K562 (cell line): Measurements from ENCODE around the gene EEPD1. TPM values are rescaled to one million over a fixed set of nuclear protein-coding genes. Genes with fewer than 3 reads are reported as not detected.

Experiments
- ATAC-seq: fragments of 200-7000 bp; cut with Tn5 transposase; 3 replicates; pipeline ENCODE4 v1.9.1; 2020; ENCODE audit warnings: moderate library complexity
- BruUV-seq: library from RNA; stranded (reverse); fragments of 400-500 nt; replicated peaks from 2 replicates; lab custom pipeline; 2021; lab: Mats Ljungman, UMichigan
- CTCF ChIA-PET: fragments of 300-600 bp; formaldehyde crosslinking; extraction: SDS; loops from one replicate; lab custom pipeline; 2021; ENCODE audit warnings: low intra/inter-chr PET ratio; lab: Yijun Ruan, JAX
- POLR2A ChIA-PET: fragments of 300-600, 350-650 bp; sonication (Branson Sonifier 250); formaldehyde crosslinking; extraction: SDS; loops from one replicate; lab custom pipeline; 2021; ENCODE audit warnings: antibody characterized with exemption, inconsistent platforms; lab: Yijun Ruan, JAX
- DNase-seq, 4 experiments: peaks; one replicate each; pipeline versions ENCODE4 v3.0.0 to v3.0.0-alpha.2; 2011 to 2018; ENCODE audit warnings: low spot score in 3 of 4, mixed read lengths in 3 of 4; ENCODE audit errors: extremely low read depth in 1 of 4
- FAIRE-seq: peaks from 2 replicates; lab custom pipeline; 2011; peaks lifted over from hg19 to GRCh38; lab: Jason Lieb, UNC
- H2AFZ ChIP-seq: 2 replicates; pipeline ENCODE4 v1.6.0; 2011; ENCODE audit warnings: low read depth, low read length, control low read depth, inconsistent platforms
- H3K27ac ChIP-seq: fragments of 200-600 bp; 3 replicates; pipeline ENCODE4 v1.8.0; 2011; ENCODE audit warnings: low read depth, mild to moderate bottlenecking, control low read depth, inconsistent platforms, low read length, moderate library complexity, mixed read lengths; ENCODE audit errors: extremely low read depth
- H3K27me3 ChIP-seq, 2 experiments: fragments of 300-600 bp in 1 of 2; 2 replicates in 1 of 2; 3 replicates in 1 of 2; pipeline versions ENCODE4 v1.6.0 to v1.8.0; 2011; ENCODE audit warnings: inconsistent platforms in 2 of 2, low read length in 2 of 2, mild to moderate bottlenecking in 1 of 2, mixed read lengths in 1 of 2, moderate library complexity in 1 of 2; ENCODE audit not compliant: control insufficient read depth in 2 of 2, insufficient read depth in 2 of 2
- H3K36me3 ChIP-seq: fragments of 300-600 bp; 3 replicates; pipeline ENCODE4 v1.8.0; 2011; ENCODE audit warnings: mild to moderate bottlenecking, low read length, inconsistent platforms; ENCODE audit not compliant: control insufficient read depth, insufficient read depth
- H3K4me1 ChIP-seq, 2 experiments: fragments of 200-600 bp in 1 of 2; replicated peaks in 1 of 2; 2 replicates in 1 of 2; 3 replicates in 1 of 2; pipeline versions ENCODE4 v1.5.1 to v1.8.0; 2011; ENCODE audit warnings: inconsistent platforms in 2 of 2, low read length in 2 of 2, mild to moderate bottlenecking in 1 of 2, mixed read lengths in 1 of 2, moderate library complexity in 1 of 2; ENCODE audit not compliant: control insufficient read depth in 2 of 2, insufficient read depth in 2 of 2
- H3K4me2 ChIP-seq: 2 replicates; pipeline ENCODE4 v1.6.1; 2011; ENCODE audit warnings: low read length, control low read depth, inconsistent platforms, mixed read lengths; ENCODE audit not compliant: insufficient read depth
- H3K4me3 ChIP-seq: fragments of 200-600 bp; sonication (generic), shearing (Covaris generic); 2 replicates; pipeline ENCODE4 v1.5.1; 2016; ENCODE audit warnings: control low read depth, inconsistent platforms
- H3K79me2 ChIP-seq: fragments of 200-600 bp; 3 replicates; pipeline ENCODE4 v1.8.0; 2011; ENCODE audit warnings: low read length, inconsistent platforms; ENCODE audit not compliant: control insufficient read depth, insufficient read depth
- H3K9ac ChIP-seq, 2 experiments: 2 replicates each; pipeline versions ENCODE4 v1.6.0 to v1.6.1; 2011; ENCODE audit warnings: low read depth in 2 of 2, low read length in 2 of 2, control low read depth in 1 of 2, inconsistent platforms in 1 of 2, mild to moderate bottlenecking in 1 of 2, mixed read lengths in 1 of 2; ENCODE audit not compliant: insufficient read depth in 1 of 2
- H3K9me1 ChIP-seq: one replicate; pipeline ENCODE4 v1.6.0; 2011; ENCODE audit warnings: inconsistent platforms, mild to moderate bottlenecking, low read length, moderate library complexity; ENCODE audit not compliant: control insufficient read depth, insufficient read depth
- H3K9me3 ChIP-seq: replicated peaks from 2 replicates; pipeline ENCODE4 v1.5.1; 2011; ENCODE audit warnings: low read depth, low read length, inconsistent platforms; ENCODE audit not compliant: control insufficient read depth, insufficient read depth
- H4K20me1 ChIP-seq: replicated peaks from 2 replicates; pipeline ENCODE4 v1.6.1; 2011; ENCODE audit warnings: low read length, inconsistent platforms, mixed read lengths; ENCODE audit not compliant: control insufficient read depth, insufficient read depth
- CEBPB ChIP-seq: fragments of 450-650 bp; IDR thresholded peaks from 2 replicates; pipeline ENCODE4 v1.6.1; 2016; ENCODE audit warnings: missing genetic modification characterization, missing compliant biosample characterization
- CEBPG ChIP-seq, 3 experiments: fragments of 200-800 bp in 1 of 3; sonication (Bioruptor generic) in 1 of 3; sonication (generic) in 1 of 3; formaldehyde crosslinking in 1 of 3; IDR thresholded peaks in 2 of 3; conservative IDR thresholded peaks in 1 of 3; 2 replicates each; pipeline versions ENCODE4 v1.6.1 to v1.8.0; 2016 to 2022; ENCODE audit warnings: missing compliant biosample characterization in 2 of 3, missing genetic modification characterization in 2 of 3, mild to moderate bottlenecking in 1 of 3, missing genetic modification reagents in 1 of 3
- EZH2 ChIP-seq: IDR thresholded peaks from 2 replicates; pipeline ENCODE4 v1.6.1; 2012; ENCODE audit warnings: low read depth, mild to moderate bottlenecking, inconsistent platforms, low read length, borderline replicate concordance
- KDM4B ChIP-seq, 2 experiments: fragments of 450-650 bp in 1 of 2; sonication (generic) in 1 of 2; IDR thresholded peaks; 2 replicates each; pipeline ENCODE4 v1.6.1; 2016 to 2017; ENCODE audit warnings: borderline replicate concordance in 2 of 2, antibody characterized with exemption in 1 of 2, low read depth in 1 of 2, mild to moderate bottlenecking in 1 of 2
- RREB1 ChIP-seq: fragments of 250-450 bp; sonication (Bioruptor Pico); IDR thresholded peaks from 2 replicates; pipeline ENCODE4 v1.4.0; 2020
- TCF3 ChIP-seq: sonication (generic); formaldehyde crosslinking; IDR thresholded peaks from 2 replicates; pipeline ENCODE4 v1.4.0; 2020; ENCODE audit warnings: mild to moderate bottlenecking, missing genetic modification reagents
- ZNF143 ChIP-seq: sonication (generic); formaldehyde crosslinking; IDR thresholded peaks from 2 replicates; pipeline ENCODE4 v1.9.0; 2022; ENCODE audit warnings: mild to moderate bottlenecking, missing genetic modification reagents
- ZNF263 ChIP-seq: sonication (generic); formaldehyde crosslinking; IDR thresholded peaks from 2 replicates; pipeline ENCODE4 v1.8.0; 2022; ENCODE audit warnings: mild to moderate bottlenecking, missing genetic modification reagents, borderline replicate concordance
- WGBS: fragments of 100-300 bp; shearing (Covaris generic); methylation state at CpG from one replicate; pipeline ENCODE4 v1.1.6; 2016; ENCODE audit warnings: low coverage, mixed read lengths; ENCODE audit not compliant: insufficient coverage; ENCODE audit errors: missing lambda C conversion rate; 5-methylcytosine and 5-hydroxymethylcytosine counted together
- in situ Hi-C: fragments of 300-500 bp; cut with MboI; formaldehyde crosslinking; loops from 4 replicates; pipeline ENCODE4 v1.15.0; 2018; ENCODE audit warnings: inconsistent platforms, mixed read lengths
- intact Hi-C: fragments of 100-400 bp; cut with micrococcal nuclease; formaldehyde crosslinking; loops from 2 replicates; pipeline ENCODE4 v1.14.2; 2022
- polyA plus RNA-seq, 8 experiments: library from polyadenylated mRNA; depleted of rRNA in 4 of 8; stranded (reverse) in 5 of 8; unstranded in 3 of 8; fragments of >200 nt; fragmentation: Nextera tagmentation in 2 of 8; fragmentation: Illumina TruSeq in 1 of 8; extraction: Ambion mirVana in 2 of 8; extraction: Trizol in 1 of 8; gene quantifications; 2 replicates each; pipeline versions ENCODE4 v1.2.1 to v1.2.3, GENCODE V29; 2011 to 2014; ENCODE audit warnings: inconsistent platforms in 1 of 8, missing spikeins in 1 of 8
- total RNA-seq, 7 experiments: library from RNA; depleted of rRNA in 6 of 7; stranded (reverse); fragments of >200 nt in 6 of 7; fragmentation: Illumina TruSeq in 2 of 7; extraction: Trizol in 2 of 7; gene quantifications; 2 replicates each; pipeline versions ENCODE4 v1.2.1 to v1.2.3, GENCODE V29; 2011 to 2021; ENCODE audit warnings: low replicate concordance in 1 of 7
- TF ChIP-seq, protein P1 (sequence below): IDR thresholded peaks from 3 replicates; pipeline ENCODE4 v1.6.1; 2011; ENCODE audit warnings: borderline replicate concordance, mild to moderate bottlenecking, moderate library complexity; ENCODE audit not compliant: insufficient read length; ENCODE audit errors: extremely low read depth

EEPD1 gene
- total and polyA plus RNA-seq, 9 of the 15 experiments (the other 6 are each of a cell fraction or from before 2014, with no cell fraction given), result 0.01 to 1.5 (median 0.74) TPM; not detected in 1

DNA sequence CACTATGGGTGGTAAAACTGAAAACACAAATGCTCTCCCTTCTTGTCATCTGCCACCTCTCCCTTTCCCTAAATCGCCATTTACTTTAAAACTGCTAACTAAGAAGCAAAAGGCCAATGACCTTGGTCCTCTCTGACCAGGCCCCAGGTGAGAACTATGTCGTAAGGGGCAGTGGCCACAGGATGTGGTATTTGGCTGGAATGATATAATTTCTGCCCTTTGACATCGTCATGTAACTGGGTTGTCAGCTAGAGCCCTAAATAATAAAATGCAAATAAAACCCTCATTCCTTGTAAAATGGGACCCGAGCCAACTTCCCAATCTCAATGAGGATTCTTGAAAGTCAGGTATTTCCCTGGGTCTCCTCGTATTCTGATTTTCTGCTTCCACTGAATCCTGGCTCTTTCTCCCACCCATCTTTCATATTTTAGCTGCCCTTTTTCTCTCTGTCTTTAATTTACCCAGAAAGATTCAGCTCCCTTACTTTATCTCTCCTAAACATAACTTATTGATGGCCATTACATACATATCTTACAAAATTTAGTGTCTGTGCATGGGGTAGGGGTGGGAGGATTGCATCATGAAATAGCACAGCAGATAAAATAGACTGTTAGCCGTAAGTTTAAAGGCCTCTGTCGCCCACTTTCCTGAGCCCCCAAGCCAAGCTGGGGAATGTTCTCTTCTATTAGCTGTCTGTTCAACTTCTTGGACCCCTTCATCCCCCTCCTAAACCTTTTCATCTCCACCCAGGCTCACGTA is 3.2 kb upstream of the EEPD1 start:
- 10% methylated on average over 7 of the region's 8 CpGs for WGBS
- TF ChIP-seq TCF3 (0 out of 2 replicates have a peak, but pooled peaks have one; percentile 23), CEBPG (CRISPR knock-in tag; IDR thresholded peaks at IDR 0.05) (0 out of 2 replicates have a peak, but pooled peaks have one; percentile 12), CEBPG (tag; conservative IDR thresholded peaks at IDR 0.05 in 1 of 2, IDR thresholded peaks at IDR 0.05 in 1 of 2) (peak; percentile 61 to 79), CEBPB (tag) (peak; percentile 72), KDM4B (IDR thresholded peaks at IDR 0.05; ENCODE audit: borderline replicate concordance in 2 of 2, low read depth in 1 of 2) (no peak), ZNF143 (CRISPR knock-in tag) (no peak), EZH2 (no peak), RREB1 (CRISPR knock-in tag) (no peak), ZNF263 (CRISPR knock-in tag) (no peak)
- TF ChIP-seq, protein P1, sequence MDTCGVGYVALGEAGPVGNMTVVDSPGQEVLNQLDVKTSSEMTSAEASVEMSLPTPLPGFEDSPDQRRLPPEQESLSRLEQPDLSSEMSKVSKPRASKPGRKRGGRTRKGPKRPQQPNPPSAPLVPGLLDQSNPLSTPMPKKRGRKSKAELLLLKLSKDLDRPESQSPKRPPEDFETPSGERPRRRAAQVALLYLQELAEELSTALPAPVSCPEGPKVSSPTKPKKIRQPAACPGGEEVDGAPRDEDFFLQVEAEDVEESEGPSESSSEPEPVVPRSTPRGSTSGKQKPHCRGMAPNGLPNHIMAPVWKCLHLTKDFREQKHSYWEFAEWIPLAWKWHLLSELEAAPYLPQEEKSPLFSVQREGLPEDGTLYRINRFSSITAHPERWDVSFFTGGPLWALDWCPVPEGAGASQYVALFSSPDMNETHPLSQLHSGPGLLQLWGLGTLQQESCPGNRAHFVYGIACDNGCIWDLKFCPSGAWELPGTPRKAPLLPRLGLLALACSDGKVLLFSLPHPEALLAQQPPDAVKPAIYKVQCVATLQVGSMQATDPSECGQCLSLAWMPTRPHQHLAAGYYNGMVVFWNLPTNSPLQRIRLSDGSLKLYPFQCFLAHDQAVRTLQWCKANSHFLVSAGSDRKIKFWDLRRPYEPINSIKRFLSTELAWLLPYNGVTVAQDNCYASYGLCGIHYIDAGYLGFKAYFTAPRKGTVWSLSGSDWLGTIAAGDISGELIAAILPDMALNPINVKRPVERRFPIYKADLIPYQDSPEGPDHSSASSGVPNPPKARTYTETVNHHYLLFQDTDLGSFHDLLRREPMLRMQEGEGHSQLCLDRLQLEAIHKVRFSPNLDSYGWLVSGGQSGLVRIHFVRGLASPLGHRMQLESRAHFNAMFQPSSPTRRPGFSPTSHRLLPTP, result no peak

More for the DNA sequence above, 3.2 kb upstream of the EEPD1 start:
- DNase-seq (no peak), ATAC-seq (no peak), FAIRE-seq (no peak)
- Histone ChIP-seq H3K79me2 (no peaks in the 10 kb centered on the region), H3K4me1 (peaks cover 7 to 24% of the 10 kb centered on the region in 2 experiments; a peak in 4 of 5 replicates), H3K4me3 (no peak overlapping the region), H2AFZ (peak overlapping the region; percentile 47), H3K4me2 (no peak overlapping the region), H3K27ac (no peak overlapping the region), H3K9ac (no peak overlapping the region), H4K20me1 (0 out of 2 replicates have a peak, but pooled peaks cover 3% of the 10 kb centered on the region), H3K9me1 (no peaks in the 10 kb centered on the region), H3K9me3 (no peaks in the 10 kb centered on the region), H3K36me3 (no peaks in the 10 kb centered on the region), H3K27me3 (peaks cover 0 to 6% of the 10 kb centered on the region in 2 experiments; a peak in 1 of 5 replicates)
- ChIA-PET CTCF (no interaction called here), POLR2A (interaction anchor here (0.6 kb wide), 1 partner anchor 180 kb away, joined by 3 read pairs; no protein-coding TSS in a partner anchor)
- BruUV-seq, result no TSS peak
- in situ Hi-C loops, result loop anchor here (10.0 kb wide), 1 partner anchor 1475 kb away; no protein-coding TSS in a partner anchor
- intact Hi-C loops, result no loop called here
